ENCODE results near the gene GAL3ST3. TPM values are rescaled to one million over a fixed set of nuclear protein-coding genes. Genes with fewer than 3 reads are reported as not detected.

GAL3ST3 gene
- total and polyA plus RNA-seq, 11 donors = 0.08 to 4.9 (median 2.1) TPM

GRCh38 chr11:66039765-66040164, 9.2 kb downstream of the GAL3ST3 start:
- Histone ChIP-seq H3K27ac (no peak overlapping the region), H3K9me3 (no peaks in the 10 kb centered on the region), H3K4me3 (no peak overlapping the region), H3K36me3 (no peaks in the 10 kb centered on the region), H3K4me1 (peaks cover 0 to 6% (median 0%) of the 10 kb centered on the region in 12 donors), H3K27me3 (peaks cover 0 to 2% (median 0%) of the 10 kb centered on the region in 9 donors)
- intact Hi-C loops (cut with DNase I) = no loop called here
- ATAC-seq (no peak), DNase-seq (no peak)
- 82 to 91% (median 85%) methylated on average over 2 to 3 of the region's 3 CpGs for WGBS, 4 donors
- TF ChIP-seq CTCF (IDR thresholded peaks at IDR 0.05) = no peak

- Histone ChIP-seq H3K9me3 (no peaks in the 10 kb centered on the region), H3K4me3 (no peak overlapping the region), H3K27ac (no peak overlapping the region), H3K36me3 (no peaks in the 10 kb centered on the region), H3K27me3 (peaks cover 0 to 3% (median 0%) of the 10 kb centered on the region in 9 donors), H3K4me1 (peaks cover 0 to 6% (median 0%) of the 10 kb centered on the region in 12 donors)
- DNase-seq = no peak
- 82 to 91% (median 89%) methylated on average over 3 of the region's 3 CpGs for WGBS, 4 donors
- no peak for TF ChIP-seq CTCF (IDR thresholded peaks at IDR 0.05)
- TF ChIP-seq POLR2A (IDR thresholded peaks at IDR 0.05) = no peak
- ATAC-seq = no peak
- intact Hi-C loops (cut with DNase I) = no loop called here
Observed at GRCh38 chr11:66037327-66037726, 11.6 kb downstream of the GAL3ST3 start.

- no peak for ATAC-seq
- no peaks in the 10 kb centered on the region for H3K9me3 ChIP-seq
- no peak overlapping the region for H3K4me3 ChIP-seq
- peaks cover 0 to 6% (median 0%) of the 10 kb centered on the region in 12 donors for H3K4me1 ChIP-seq
- no peaks in the 10 kb centered on the region for H3K36me3 ChIP-seq
- intact Hi-C loops (cut with DNase I) = no loop called here
- 84 to 88% (median 87%) methylated on average over 5 of the region's 5 CpGs for WGBS, 4 donors
- H3K27ac ChIP-seq = no peak overlapping the region
- no peak for DNase-seq
- H3K27me3 ChIP-seq = peaks cover 0 to 3% (median 0%) of the 10 kb centered on the region in 9 donors
- TF ChIP-seq POLR2A (IDR thresholded peaks at IDR 0.05) = no peak
Observed at GRCh38 chr11:66036334-66036710, 12.6 kb downstream of the GAL3ST3 start.

GRCh38 chr11:66035653-66036333, 13.2 kb downstream of the GAL3ST3 start:
- Histone ChIP-seq H3K27ac (no peak overlapping the region), H3K9me3 (no peaks in the 10 kb centered on the region), H3K4me3 (no peak overlapping the region), H3K27me3 (peaks cover 0 to 3% (median 0%) of the 10 kb centered on the region in 9 donors), H3K36me3 (no peaks in the 10 kb centered on the region), H3K4me1 (peaks cover 0 to 6% (median 0%) of the 10 kb centered on the region in 12 donors)
- 63 to 70% (median 66%) methylated on average over 9 of the region's 9 CpGs for whole genome bisulfite sequencing, 4 donors
- no peak for TF ChIP-seq POLR2A (IDR thresholded peaks at IDR 0.05)
- no peak for TF ChIP-seq CTCF (IDR thresholded peaks at IDR 0.05)
- DNase-seq (no peak), ATAC-seq (peak in 3 of 4 donors; percentile 44 to 73 (median 50))
- intact Hi-C loops (cut with DNase I) = no loop called here

Measured in heart left ventricle (tissue), 16 donors.